Nephron progenitor cell (in vitro differentiated cells): ENCODE results near the gene DIABLO.
A peak's percentile ranks its signal among the peaks of the same experiment; 100 is the strongest.
"Not testable (repeated sequence)": the region's sequence is repeated elsewhere in the genome, so short reads cannot be mapped to it uniquely, and the experiment has no call there.

Experiments used
- DNase-seq: peaks from one replicate; pipeline ENCODE4 v3.0.0; 2021
- H3K27ac Mint-ChIP-seq: 2 replicates; pipeline ENCODE4 v1.8.0; 2021; ENCODE audit warnings: mild to moderate bottlenecking, moderate library complexity, mixed read lengths
- H3K27me3 Mint-ChIP-seq: 2 replicates; pipeline ENCODE4 v1.8.0; 2021; ENCODE audit warnings: mild to moderate bottlenecking, low read depth, mixed read lengths; ENCODE audit not compliant: poor library complexity
- H3K36me3 Mint-ChIP-seq: 2 replicates; pipeline ENCODE4 v1.8.0; 2021; ENCODE audit warnings: low read depth, mixed read lengths
- H3K4me1 Mint-ChIP-seq: 2 replicates; pipeline ENCODE4 v1.8.0; 2021; ENCODE audit warnings: mixed read lengths
- H3K4me3 Mint-ChIP-seq: 2 replicates; pipeline ENCODE4 v1.8.0; 2021; ENCODE audit warnings: mild to moderate bottlenecking, moderate library complexity, mixed read lengths
- H3K9me3 Mint-ChIP-seq: 2 replicates; pipeline ENCODE4 v1.8.0; 2021; ENCODE audit warnings: mild to moderate bottlenecking, moderate library complexity, mixed read lengths
- TF ChIP-seq, protein P1 (sequence below): fragments of 200-600 bp; sonication (generic); IDR thresholded peaks from 2 replicates; pipeline ENCODE4 v1.5.0; 2021; ENCODE audit warnings: antibody characterized with exemption

DIABLO gene

DNA sequence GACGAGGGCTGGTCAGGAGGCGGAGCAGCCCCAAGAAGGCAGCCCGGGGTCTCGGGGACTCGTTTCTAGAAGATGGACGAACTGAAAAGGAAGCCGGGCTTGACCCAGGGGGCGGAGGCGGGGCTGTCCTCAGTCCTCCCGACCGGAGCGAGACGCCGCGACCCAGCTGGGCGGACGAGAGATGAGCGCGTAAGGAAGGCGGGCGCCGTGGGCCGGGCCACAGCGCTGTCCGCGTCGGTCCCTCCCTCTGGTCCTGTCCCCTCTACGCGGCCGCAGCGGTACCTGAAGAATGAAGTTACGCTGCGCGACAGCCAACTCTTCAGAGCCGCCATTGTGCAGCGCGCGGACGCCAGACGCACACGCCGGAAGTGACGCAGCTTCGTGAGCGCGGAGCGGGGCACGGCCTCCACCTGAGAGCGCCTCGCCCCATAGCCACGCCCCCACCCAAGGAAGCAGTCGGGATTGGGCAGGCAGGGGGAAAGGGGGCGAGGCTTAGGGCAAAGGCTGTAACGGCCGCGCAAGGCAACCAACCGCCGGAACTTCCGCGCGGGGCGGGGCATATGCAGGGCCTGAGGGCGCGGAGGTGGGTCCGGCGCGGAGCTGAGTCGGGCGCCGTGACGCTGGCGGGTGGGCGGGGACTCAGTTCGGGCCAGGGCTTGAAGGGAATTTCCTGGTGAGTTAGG, at the start of gene DIABLO:
DIABLO (minus strand) TSS at position 370 of the 683 bp plus-strand sequence; CDS start at position 332, 38 bp downstream.
- TF ChIP-seq, protein P1, sequence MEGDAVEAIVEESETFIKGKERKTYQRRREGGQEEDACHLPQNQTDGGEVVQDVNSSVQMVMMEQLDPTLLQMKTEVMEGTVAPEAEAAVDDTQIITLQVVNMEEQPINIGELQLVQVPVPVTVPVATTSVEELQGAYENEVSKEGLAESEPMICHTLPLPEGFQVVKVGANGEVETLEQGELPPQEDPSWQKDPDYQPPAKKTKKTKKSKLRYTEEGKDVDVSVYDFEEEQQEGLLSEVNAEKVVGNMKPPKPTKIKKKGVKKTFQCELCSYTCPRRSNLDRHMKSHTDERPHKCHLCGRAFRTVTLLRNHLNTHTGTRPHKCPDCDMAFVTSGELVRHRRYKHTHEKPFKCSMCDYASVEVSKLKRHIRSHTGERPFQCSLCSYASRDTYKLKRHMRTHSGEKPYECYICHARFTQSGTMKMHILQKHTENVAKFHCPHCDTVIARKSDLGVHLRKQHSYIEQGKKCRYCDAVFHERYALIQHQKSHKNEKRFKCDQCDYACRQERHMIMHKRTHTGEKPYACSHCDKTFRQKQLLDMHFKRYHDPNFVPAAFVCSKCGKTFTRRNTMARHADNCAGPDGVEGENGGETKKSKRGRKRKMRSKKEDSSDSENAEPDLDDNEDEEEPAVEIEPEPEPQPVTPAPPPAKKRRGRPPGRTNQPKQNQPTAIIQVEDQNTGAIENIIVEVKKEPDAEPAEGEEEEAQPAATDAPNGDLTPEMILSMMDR: no peak
- peak; percentile 100 for DNase-seq
- Mint-ChIP-seq H3K4me3 (peak within 1 kb of the TSS; percentile 98), H3K27ac (peak within 1 kb of the TSS; percentile 99), H3K9me3 (no peaks in the 10 kb centered on the region), H3K4me1 (peaks cover 28% of the 10 kb centered on the region), H3K27me3 (no peaks in the 10 kb centered on the region), H3K36me3 (peaks cover 34% of the 10 kb centered on the region)

DNA sequence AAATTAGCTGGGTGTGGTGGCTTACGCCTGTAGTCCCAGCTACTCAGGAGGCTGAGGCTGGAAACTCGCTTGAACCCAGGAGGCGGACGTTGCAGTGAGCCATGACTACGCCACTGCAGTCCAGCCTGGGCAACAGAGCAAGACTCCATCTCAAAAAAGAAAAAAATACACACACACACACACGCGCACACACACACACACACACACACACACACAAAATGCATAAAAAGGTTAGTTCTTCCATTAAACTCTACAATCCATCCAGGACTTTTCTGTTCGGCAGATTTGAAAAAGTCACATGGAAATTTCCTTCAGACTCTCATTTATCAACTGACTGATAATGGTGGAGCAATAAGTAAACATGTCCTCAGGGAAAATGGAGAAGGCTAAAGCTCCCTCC, 49.6 kb upstream of the DIABLO start:
- Mint-ChIP-seq H3K36me3 (peaks cover 30% of the 10 kb centered on the region), H3K27me3 (no peaks in the 10 kb centered on the region), H3K4me1 (peaks cover 6% of the 10 kb centered on the region), H3K9me3 (no peaks in the 10 kb centered on the region), H3K27ac (peak overlapping the region; percentile 28), H3K4me3 (no peak overlapping the region)
- no peak for DNase-seq
- TF ChIP-seq, protein P1: no peak

- TF ChIP-seq, protein P1: no peak
- peak within 1 kb of the TSS; percentile 96 for H3K4me3 Mint-ChIP-seq
- H3K27ac Mint-ChIP-seq: peak within 1 kb of the TSS; percentile 99
- peaks cover 3% of the 10 kb centered on the region for H3K9me3 Mint-ChIP-seq
- H3K4me1 Mint-ChIP-seq: peaks cover 18% of the 10 kb centered on the region
- DNase-seq: peak; percentile 96
- H3K36me3 Mint-ChIP-seq: peaks cover 15% of the 10 kb centered on the region
- peaks cover 9% of the 10 kb centered on the region for H3K27me3 Mint-ChIP-seq
These were observed 40.5 kb upstream of the DIABLO start, which contains the start of gene VPS33A for GRCh38 chr12:122266230-122266901. TSS of gene VPS33A (minus strand) at chr12:122266494. CDS start at chr12:122266408, 86 bp downstream.

DNA sequence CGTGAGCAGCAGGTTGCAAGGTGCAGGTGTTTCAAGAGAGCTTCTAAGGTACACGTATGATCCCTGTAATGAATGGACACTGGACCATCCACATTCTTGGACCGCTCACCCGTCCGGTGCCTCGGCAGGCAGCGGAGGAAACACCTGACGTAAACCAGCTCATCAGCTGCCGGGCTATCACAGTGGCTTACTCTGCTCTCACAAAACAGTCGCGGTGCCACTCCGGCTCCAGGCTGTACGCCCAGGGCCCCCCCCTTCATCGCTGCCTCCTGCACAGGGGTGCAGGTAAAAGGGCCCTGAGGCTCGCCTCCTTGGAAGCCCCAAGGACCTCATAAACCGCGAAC, 40.0 kb upstream of the DIABLO start:
- Mint-ChIP-seq H3K4me1 (peaks cover 18% of the 10 kb centered on the region), H3K27me3 (peaks cover 9% of the 10 kb centered on the region), H3K9me3 (peaks cover 3% of the 10 kb centered on the region), H3K4me3 (peak overlapping the region; percentile 96), H3K36me3 (peaks cover 20% of the 10 kb centered on the region), H3K27ac (peak overlapping the region; percentile 99)
- TF ChIP-seq, protein P1: no peak
- no peak for DNase-seq

- Mint-ChIP-seq H3K9me3 (peaks cover 3% of the 10 kb centered on the region), H3K36me3 (peaks cover 22% of the 10 kb centered on the region), H3K27ac (peak overlapping the region; percentile 99), H3K4me1 (peaks cover 18% of the 10 kb centered on the region), H3K27me3 (peaks cover 9% of the 10 kb centered on the region), H3K4me3 (peak overlapping the region; percentile 96)
- TF ChIP-seq, protein P1: no peak
- DNase-seq: no peak
These were observed 39.6 kb upstream of the DIABLO start for GRCh38 chr12:122265476-122265875.

DNA sequence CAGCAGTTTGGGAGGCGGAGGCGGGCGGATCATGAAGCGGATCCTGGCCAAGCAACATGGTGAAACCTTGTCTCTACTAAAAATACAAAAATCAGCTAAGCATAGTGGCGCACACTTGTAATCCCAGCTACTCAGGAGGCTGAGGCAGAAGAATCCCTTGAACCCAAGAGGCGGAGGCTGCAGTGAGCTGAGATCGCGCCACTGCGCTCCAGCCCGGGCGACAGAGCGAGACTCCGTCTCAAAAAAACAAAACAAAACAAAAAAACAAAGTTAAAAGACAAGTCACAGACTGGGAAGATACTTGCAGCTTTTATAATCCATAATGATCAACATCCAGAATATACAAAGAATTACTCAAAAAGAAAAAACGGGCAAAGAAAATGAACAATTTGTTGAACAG, 34.9 kb upstream of the DIABLO start:
- not testable (repeated sequence) for H3K27me3 Mint-ChIP-seq, H3K4me3 Mint-ChIP-seq, H3K27ac Mint-ChIP-seq, H3K9me3 Mint-ChIP-seq, H3K4me1 Mint-ChIP-seq, DNase-seq
- H3K36me3 Mint-ChIP-seq: peaks cover 58% of the 10 kb centered on the region

DNA sequence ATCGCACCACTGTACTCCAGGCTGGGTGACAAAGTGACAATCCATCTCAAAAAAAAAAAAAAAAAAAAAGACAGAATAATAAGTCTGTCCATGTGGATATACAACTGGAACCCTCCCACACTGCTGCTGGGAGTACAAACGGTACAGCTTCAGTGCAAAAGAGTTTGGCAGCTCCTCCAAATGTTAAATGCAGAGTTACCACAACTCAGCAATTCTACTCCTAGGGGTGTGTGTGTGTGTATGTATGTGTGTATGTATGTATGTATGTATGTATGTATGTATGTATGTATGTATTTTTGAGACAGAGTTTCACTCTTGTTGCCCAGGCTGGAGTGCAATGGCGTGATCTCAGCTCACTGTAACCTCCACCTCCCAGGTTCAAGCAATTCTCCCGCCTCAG, 33.1 kb upstream of the DIABLO start:
- not testable (repeated sequence) for H3K9me3 Mint-ChIP-seq, H3K27ac Mint-ChIP-seq, H3K4me3 Mint-ChIP-seq, H3K4me1 Mint-ChIP-seq, H3K27me3 Mint-ChIP-seq, DNase-seq
- H3K36me3 Mint-ChIP-seq: peaks cover 62% of the 10 kb centered on the region

DNA sequence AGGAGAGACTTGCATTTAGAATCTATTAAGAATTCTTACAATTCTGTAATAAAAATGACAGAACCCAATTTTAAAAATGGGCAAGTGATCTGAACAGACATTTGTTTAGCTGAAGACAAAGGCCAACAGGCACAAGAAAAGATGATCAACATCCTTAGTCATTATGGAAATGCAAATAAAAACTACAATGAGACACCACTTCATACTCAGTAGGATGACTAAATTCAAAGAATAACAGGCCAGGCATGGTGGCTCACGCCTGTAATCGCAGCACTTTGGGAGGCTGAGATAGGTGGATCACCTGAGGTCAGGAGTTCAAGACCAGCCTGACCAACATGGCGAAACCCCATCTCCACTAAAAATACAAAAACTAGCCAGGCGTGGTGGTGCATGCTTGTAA, 32.6 kb upstream of the DIABLO start:
- H3K27me3 Mint-ChIP-seq, H3K4me1 Mint-ChIP-seq, H3K27ac Mint-ChIP-seq, H3K9me3 Mint-ChIP-seq, DNase-seq, H3K4me3 Mint-ChIP-seq: not testable (repeated sequence)
- peaks cover 58% of the 10 kb centered on the region for H3K36me3 Mint-ChIP-seq
